Naive thymus-derived CD4-positive, alpha-beta T cell (primary cell): ENCODE results near the gene IFT43. TPM values are rescaled to one million over a fixed set of nuclear protein-coding genes. Genes with fewer than 3 reads are reported as not detected.

Experiments
- ATAC-seq: fragments of 150-1000 bp; cut with Tn5 transposase; 2 replicates; pipeline ENCODE4 v1.10.0; 2021; ENCODE audit warnings: mild to moderate bottlenecking, moderate library complexity
- CTCF ChIA-PET: fragments of 350-600 bp; sonication (Branson Sonifier 250); formaldehyde crosslinking; loops from one replicate; lab custom pipeline; 2021; ENCODE audit warnings: antibody characterized with exemption; lab: Charles Lee
- POLR2A ChIA-PET: fragments of 350-600 bp; sonication (Branson Sonifier 250); formaldehyde crosslinking; loops from one replicate; lab custom pipeline; 2021; ENCODE audit warnings: antibody characterized with exemption, inconsistent platforms; lab: Charles Lee
- DNase-seq, 9 donors: peaks; one replicate each; pipeline versions ENCODE4 v3.0.0 to v3.0.0-alpha.2; 2020 to 2022; ENCODE audit warnings: mixed read lengths in 1 of 9
- H3K27ac ChIP-seq: one replicate; pipeline ENCODE4 v1.7.0; 2013; ENCODE audit warnings: mild to moderate bottlenecking, low read depth, low read length, moderate library complexity
- H3K27me3 ChIP-seq, 2 donors: one replicate each; pipeline ENCODE4 v1.7.0; 2013; ENCODE audit warnings: low read length in 2 of 2, mild to moderate bottlenecking in 2 of 2, moderate library complexity in 2 of 2; ENCODE audit not compliant: control insufficient read depth in 2 of 2, insufficient read depth in 2 of 2
- H3K36me3 ChIP-seq, 3 experiments: 1 replicate in 2 of 3; 2 replicates in 1 of 3; pipeline ENCODE4 v1.7.0; 2013; ENCODE audit warnings: low read length in 3 of 3, mild to moderate bottlenecking in 3 of 3, moderate library complexity in 1 of 3; ENCODE audit not compliant: insufficient read depth in 3 of 3, control insufficient read depth in 2 of 3
- H3K4me1 ChIP-seq, 2 donors: one replicate each; pipeline ENCODE4 v1.7.0; 2013; ENCODE audit warnings: low read length in 2 of 2, mild to moderate bottlenecking in 2 of 2, moderate library complexity in 1 of 2; ENCODE audit not compliant: control insufficient read depth in 2 of 2, insufficient read depth in 2 of 2
- H3K4me3 ChIP-seq: 2 replicates; pipeline ENCODE4 v1.7.0; 2013; ENCODE audit warnings: mild to moderate bottlenecking, low read length
- H3K9me3 ChIP-seq, 3 experiments: 1 replicate in 2 of 3; 2 replicates in 1 of 3; pipeline ENCODE4 v1.7.0; 2013; ENCODE audit warnings: low read length in 3 of 3; ENCODE audit not compliant: control insufficient read depth in 2 of 3
- H3K27ac Mint-ChIP-seq, 9 donors: one replicate each; pipeline ENCODE4 v1.8.0; 2020 to 2022; ENCODE audit warnings: mixed read lengths in 9 of 9, mild to moderate bottlenecking in 8 of 9, moderate library complexity in 5 of 9, inconsistent platforms in 2 of 9
- H3K27me3 Mint-ChIP-seq, 5 donors: one replicate each; pipeline ENCODE4 v1.8.0; 2021 to 2022; ENCODE audit warnings: mixed read lengths in 5 of 5, mild to moderate bottlenecking in 1 of 5
- H3K36me3 Mint-ChIP-seq, 5 donors: one replicate each; pipeline ENCODE4 v1.8.0; 2020 to 2022; ENCODE audit warnings: mixed read lengths in 5 of 5, mild to moderate bottlenecking in 3 of 5, inconsistent platforms in 1 of 5
- H3K4me1 Mint-ChIP-seq, 7 donors: one replicate each; pipeline ENCODE4 v1.8.0; 2020 to 2022; ENCODE audit warnings: mixed read lengths in 7 of 7, mild to moderate bottlenecking in 3 of 7, inconsistent platforms in 1 of 7
- H3K4me3 Mint-ChIP-seq, 10 donors: one replicate each; pipeline ENCODE4 v1.8.0; 2020 to 2022; ENCODE audit warnings: mild to moderate bottlenecking in 10 of 10, mixed read lengths in 10 of 10, moderate library complexity in 6 of 10, inconsistent platforms in 2 of 10
- H3K9me3 Mint-ChIP-seq, 11 donors: one replicate each; pipeline ENCODE4 v1.8.0; 2020 to 2022; ENCODE audit warnings: mixed read lengths in 11 of 11, mild to moderate bottlenecking in 4 of 11, inconsistent platforms in 1 of 11, moderate library complexity in 1 of 11
- intact Hi-C, 2 donors: fragments of 100-400 bp; cut with micrococcal nuclease; formaldehyde crosslinking; loops; one replicate each; pipeline ENCODE4 v1.15.1; 2023
- polyA plus RNA-seq, 2 donors: library from polyadenylated mRNA; unstranded; fragments of 300-500 nt; fragmentation: Illumina TruSeq; gene quantifications; one replicate each; pipeline ENCODE4 v1.2.3, GENCODE V29; 2021
- total RNA-seq, 6 experiments: library from RNA in 5 of 6; stranded (reverse) in 5 of 6; gene quantifications; 1 replicate in 5 of 6; 2 replicates in 1 of 6; pipeline ENCODE4 v1.2.3 and lab custom pipeline; 2021 to 2026

Gene IFT43
- total and polyA plus RNA-seq, 7 experiments from 2014 or later: 4.6 to 19.1 (median 15.4) TPM

- ATAC-seq (no peak), DNase-seq (no peak)
- Mint-ChIP-seq H3K9me3 (no peaks in the 10 kb centered on the region), H3K27ac (no peak overlapping the region), H3K4me1 (no peaks in the 10 kb centered on the region), H3K36me3 (peaks cover 0 to 46% (median 19%) of the 10 kb centered on the region in 5 donors), H3K27me3 (no peaks in the 10 kb centered on the region), H3K4me3 (no peak overlapping the region)
- POLR2A ChIA-PET: no interaction called here
- no peaks in the 10 kb centered on the region for H3K4me1 ChIP-seq
- no peaks in the 10 kb centered on the region for H3K36me3 ChIP-seq
- CTCF ChIA-PET: interaction anchor here (0.7 kb wide), 1 partner anchor 33 kb away, joined by 5 read pairs; no protein-coding TSS in a partner anchor
- H3K27ac ChIP-seq: no peak overlapping the region
- no peak overlapping the region for H3K4me3 ChIP-seq
- no peaks in the 10 kb centered on the region for H3K27me3 ChIP-seq
- no peaks in the 10 kb centered on the region for H3K9me3 ChIP-seq
- intact Hi-C loops: no loop called here
Measured at GRCh38 chr14:75959031-75959430, 26.5 kb upstream of the IFT43 start.

- ATAC-seq: no peak
- Histone ChIP-seq H3K36me3 (peaks cover 0 to 5% (median 0%) of the 10 kb centered on the region in 3 experiments), H3K4me3 (no peak overlapping the region), H3K4me1 (no peaks in the 10 kb centered on the region), H3K27me3 (no peaks in the 10 kb centered on the region), H3K27ac (no peak overlapping the region), H3K9me3 (no peaks in the 10 kb centered on the region)
- ChIA-PET CTCF (no interaction called here), POLR2A (no interaction called here)
- H3K27ac Mint-ChIP-seq: no peak overlapping the region
- no peak for DNase-seq
- no peaks in the 10 kb centered on the region for H3K9me3 Mint-ChIP-seq
- no peaks in the 10 kb centered on the region for H3K4me1 Mint-ChIP-seq
- H3K4me3 Mint-ChIP-seq: no peak overlapping the region
- intact Hi-C loops: no loop called here
- H3K36me3 Mint-ChIP-seq: peaks cover 0 to 48% (median 24%) of the 10 kb centered on the region in 5 donors
- no peaks in the 10 kb centered on the region for H3K27me3 Mint-ChIP-seq
Measured at GRCh38 chr14:75960231-75960630, 25.3 kb upstream of the IFT43 start.

GRCh38 chr14:75961662-75962061 lies 23.9 kb upstream of the IFT43 start:
- Mint-ChIP-seq H3K9me3 (no peaks in the 10 kb centered on the region), H3K27me3 (no peaks in the 10 kb centered on the region), H3K27ac (no peak overlapping the region), H3K36me3 (peaks cover 0 to 61% (median 36%) of the 10 kb centered on the region in 5 donors), H3K4me3 (no peak overlapping the region), H3K4me1 (peaks cover 0 to 1% (median 0%) of the 10 kb centered on the region in 7 donors)
- POLR2A ChIA-PET: no interaction called here
- Histone ChIP-seq H3K36me3 (peaks cover 0 to 11% (median 0%) of the 10 kb centered on the region in 3 experiments), H3K4me3 (no peak overlapping the region), H3K9me3 (no peaks in the 10 kb centered on the region), H3K27me3 (no peaks in the 10 kb centered on the region), H3K4me1 (no peaks in the 10 kb centered on the region), H3K27ac (no peak overlapping the region)
- ATAC-seq (no peak), DNase-seq (no peak)
- intact Hi-C loops: no loop called here
- CTCF ChIA-PET: no interaction called here

GRCh38 chr14:75967866-75968265 lies 17.7 kb upstream of the IFT43 start:
- intact Hi-C loops: no loop called here
- H3K27ac Mint-ChIP-seq: no peak overlapping the region
- H3K27me3 Mint-ChIP-seq: no peaks in the 10 kb centered on the region
- peaks cover 0 to 45% (median 23%) of the 10 kb centered on the region in 5 donors for H3K36me3 Mint-ChIP-seq
- CTCF ChIA-PET: no interaction called here
- no peak for ATAC-seq
- no peaks in the 10 kb centered on the region for H3K27me3 ChIP-seq
- H3K4me3 Mint-ChIP-seq: no peak overlapping the region
- H3K4me1 ChIP-seq: no peaks in the 10 kb centered on the region
- POLR2A ChIA-PET: no interaction called here
- H3K9me3 ChIP-seq: no peaks in the 10 kb centered on the region
- no peak overlapping the region for H3K4me3 ChIP-seq
- no peak for DNase-seq
- no peaks in the 10 kb centered on the region for H3K9me3 Mint-ChIP-seq
- H3K27ac ChIP-seq: no peak overlapping the region
- peaks cover 0 to 1% (median 0%) of the 10 kb centered on the region in 7 donors for H3K4me1 Mint-ChIP-seq
- H3K36me3 ChIP-seq: peaks cover 0 to 14% (median 0%) of the 10 kb centered on the region in 3 experiments

GRCh38 chr14:75968456-75968855 lies 17.1 kb upstream of the IFT43 start:
- H3K36me3 ChIP-seq: peaks cover 0 to 14% (median 0%) of the 10 kb centered on the region in 3 experiments
- peaks cover 0 to 42% (median 23%) of the 10 kb centered on the region in 5 donors for H3K36me3 Mint-ChIP-seq
- ChIA-PET CTCF (no interaction called here), POLR2A (no interaction called here)
- peaks cover 0 to 1% (median 0%) of the 10 kb centered on the region in 7 donors for H3K4me1 Mint-ChIP-seq
- H3K27ac Mint-ChIP-seq: no peak overlapping the region
- no peaks in the 10 kb centered on the region for H3K9me3 ChIP-seq
- H3K4me1 ChIP-seq: no peaks in the 10 kb centered on the region
- no peaks in the 10 kb centered on the region for H3K27me3 Mint-ChIP-seq
- intact Hi-C loops: no loop called here
- DNase-seq: no peak
- no peak overlapping the region for H3K4me3 Mint-ChIP-seq
- no peaks in the 10 kb centered on the region for H3K27me3 ChIP-seq
- H3K27ac ChIP-seq: no peak overlapping the region
- no peaks in the 10 kb centered on the region for H3K9me3 Mint-ChIP-seq
- ATAC-seq: no peak
- H3K4me3 ChIP-seq: no peak overlapping the region

- Mint-ChIP-seq H3K4me1 (peaks cover 0 to 1% (median 0%) of the 10 kb centered on the region in 7 donors), H3K36me3 (peaks cover 0 to 38% (median 22%) of the 10 kb centered on the region in 5 donors), H3K4me3 (no peak overlapping the region), H3K27me3 (no peaks in the 10 kb centered on the region), H3K27ac (no peak overlapping the region), H3K9me3 (no peaks in the 10 kb centered on the region)
- H3K4me3 ChIP-seq: no peak overlapping the region
- H3K27ac ChIP-seq: no peak overlapping the region
- ChIA-PET POLR2A (no interaction called here), CTCF (interaction anchor here (0.8 kb wide), 1 partner anchor 18 kb away, joined by 4 read pairs; no protein-coding TSS in a partner anchor)
- ATAC-seq (no peak), DNase-seq (no peak)
- no peaks in the 10 kb centered on the region for H3K4me1 ChIP-seq
- H3K27me3 ChIP-seq: no peaks in the 10 kb centered on the region
- no peaks in the 10 kb centered on the region for H3K9me3 ChIP-seq
- peaks cover 0 to 14% (median 0%) of the 10 kb centered on the region in 3 experiments for H3K36me3 ChIP-seq
- intact Hi-C loops: no loop called here
Measured at GRCh38 chr14:75969126-75969525, 16.4 kb upstream of the IFT43 start.

- no peak for ATAC-seq
- H3K36me3 ChIP-seq: peaks cover 0 to 12% (median 0%) of the 10 kb centered on the region in 3 experiments
- H3K9me3 ChIP-seq: no peaks in the 10 kb centered on the region
- H3K27ac ChIP-seq: no peak overlapping the region
- no peaks in the 10 kb centered on the region for H3K27me3 ChIP-seq
- Mint-ChIP-seq H3K27me3 (no peaks in the 10 kb centered on the region), H3K4me1 (peaks cover 0 to 1% (median 0%) of the 10 kb centered on the region in 7 donors), H3K4me3 (no peak overlapping the region), H3K36me3 (peaks cover 0 to 34% (median 19%) of the 10 kb centered on the region in 5 donors), H3K9me3 (no peaks in the 10 kb centered on the region), H3K27ac (no peak overlapping the region)
- POLR2A ChIA-PET: no interaction called here
- DNase-seq: no peak
- intact Hi-C loops: no loop called here
- no peak overlapping the region for H3K4me3 ChIP-seq
- no peaks in the 10 kb centered on the region for H3K4me1 ChIP-seq
- CTCF ChIA-PET: interaction anchor here (0.6 to 0.8 kb wide), 2 partner anchors 19 to 359 kb away, joined by 3 to 4 read pairs; no protein-coding TSS in a partner anchor
Measured at GRCh38 chr14:75969891-75970290, 15.7 kb upstream of the IFT43 start.
